Nephron progenitor cell (in vitro differentiated cells): Measurements from ENCODE around the gene DET1.

Experiments
- DNase-seq: peaks from one replicate; pipeline ENCODE4 v3.0.0; 2021
- H3K27ac Mint-ChIP-seq: 2 replicates; pipeline ENCODE4 v1.8.0; 2021; ENCODE audit warnings: mild to moderate bottlenecking, moderate library complexity, mixed read lengths
- H3K27me3 Mint-ChIP-seq: 2 replicates; pipeline ENCODE4 v1.8.0; 2021; ENCODE audit warnings: mild to moderate bottlenecking, low read depth, mixed read lengths; ENCODE audit not compliant: poor library complexity
- H3K36me3 Mint-ChIP-seq: 2 replicates; pipeline ENCODE4 v1.8.0; 2021; ENCODE audit warnings: low read depth, mixed read lengths
- H3K4me1 Mint-ChIP-seq: 2 replicates; pipeline ENCODE4 v1.8.0; 2021; ENCODE audit warnings: mixed read lengths
- H3K4me3 Mint-ChIP-seq: 2 replicates; pipeline ENCODE4 v1.8.0; 2021; ENCODE audit warnings: mild to moderate bottlenecking, moderate library complexity, mixed read lengths
- H3K9me3 Mint-ChIP-seq: 2 replicates; pipeline ENCODE4 v1.8.0; 2021; ENCODE audit warnings: mild to moderate bottlenecking, moderate library complexity, mixed read lengths
- TF ChIP-seq, protein P1 (sequence below): fragments of 200-600 bp; sonication (generic); IDR thresholded peaks from 2 replicates; pipeline ENCODE4 v1.5.0; 2021; ENCODE audit warnings: antibody characterized with exemption

DET1 gene

GRCh38 chr15:88509964-88510363 lies 36.5 kb downstream of the DET1 start:
- TF ChIP-seq, protein P1, sequence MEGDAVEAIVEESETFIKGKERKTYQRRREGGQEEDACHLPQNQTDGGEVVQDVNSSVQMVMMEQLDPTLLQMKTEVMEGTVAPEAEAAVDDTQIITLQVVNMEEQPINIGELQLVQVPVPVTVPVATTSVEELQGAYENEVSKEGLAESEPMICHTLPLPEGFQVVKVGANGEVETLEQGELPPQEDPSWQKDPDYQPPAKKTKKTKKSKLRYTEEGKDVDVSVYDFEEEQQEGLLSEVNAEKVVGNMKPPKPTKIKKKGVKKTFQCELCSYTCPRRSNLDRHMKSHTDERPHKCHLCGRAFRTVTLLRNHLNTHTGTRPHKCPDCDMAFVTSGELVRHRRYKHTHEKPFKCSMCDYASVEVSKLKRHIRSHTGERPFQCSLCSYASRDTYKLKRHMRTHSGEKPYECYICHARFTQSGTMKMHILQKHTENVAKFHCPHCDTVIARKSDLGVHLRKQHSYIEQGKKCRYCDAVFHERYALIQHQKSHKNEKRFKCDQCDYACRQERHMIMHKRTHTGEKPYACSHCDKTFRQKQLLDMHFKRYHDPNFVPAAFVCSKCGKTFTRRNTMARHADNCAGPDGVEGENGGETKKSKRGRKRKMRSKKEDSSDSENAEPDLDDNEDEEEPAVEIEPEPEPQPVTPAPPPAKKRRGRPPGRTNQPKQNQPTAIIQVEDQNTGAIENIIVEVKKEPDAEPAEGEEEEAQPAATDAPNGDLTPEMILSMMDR: no peak
- Mint-ChIP-seq H3K36me3 (peaks cover 68% of the 10 kb centered on the region), H3K27me3 (no peaks in the 10 kb centered on the region), H3K9me3 (no peaks in the 10 kb centered on the region), H3K4me3 (no peak overlapping the region), H3K4me1 (no peaks in the 10 kb centered on the region), H3K27ac (no peak overlapping the region)
- DNase-seq: no peak

- no peaks in the 10 kb centered on the region for H3K9me3 Mint-ChIP-seq
- H3K4me1 Mint-ChIP-seq: no peaks in the 10 kb centered on the region
- no peak for DNase-seq
- H3K4me3 Mint-ChIP-seq: no peak overlapping the region
- TF ChIP-seq, protein P1: no peak
- H3K27ac Mint-ChIP-seq: no peak overlapping the region
- no peaks in the 10 kb centered on the region for H3K27me3 Mint-ChIP-seq
- H3K36me3 Mint-ChIP-seq: peaks cover 67% of the 10 kb centered on the region
These were observed 37.2 kb downstream of the DET1 start for GRCh38 chr15:88509321-88509720.

DNA sequence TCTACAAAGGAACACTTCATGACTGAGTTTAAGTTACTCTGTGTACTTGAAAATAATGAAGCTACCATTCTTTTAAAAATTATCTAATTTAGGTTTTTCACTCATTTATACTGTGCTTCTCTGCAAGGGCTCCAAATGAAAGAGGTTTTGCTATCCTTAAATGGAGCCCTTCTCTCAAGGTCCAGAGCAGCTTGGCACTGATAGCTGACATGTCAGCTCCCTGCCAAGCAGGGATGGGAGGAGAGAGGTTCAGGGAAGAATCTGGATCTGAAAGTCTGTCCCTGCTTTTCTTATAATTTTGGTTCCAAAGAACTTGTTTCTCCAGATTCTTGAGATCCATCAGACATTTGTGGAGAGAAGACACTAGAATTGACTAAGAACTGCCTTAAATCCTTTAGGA lies 39.9 kb downstream of the DET1 start:
- DNase-seq: no peak
- no peaks in the 10 kb centered on the region for H3K4me1 Mint-ChIP-seq

DNA sequence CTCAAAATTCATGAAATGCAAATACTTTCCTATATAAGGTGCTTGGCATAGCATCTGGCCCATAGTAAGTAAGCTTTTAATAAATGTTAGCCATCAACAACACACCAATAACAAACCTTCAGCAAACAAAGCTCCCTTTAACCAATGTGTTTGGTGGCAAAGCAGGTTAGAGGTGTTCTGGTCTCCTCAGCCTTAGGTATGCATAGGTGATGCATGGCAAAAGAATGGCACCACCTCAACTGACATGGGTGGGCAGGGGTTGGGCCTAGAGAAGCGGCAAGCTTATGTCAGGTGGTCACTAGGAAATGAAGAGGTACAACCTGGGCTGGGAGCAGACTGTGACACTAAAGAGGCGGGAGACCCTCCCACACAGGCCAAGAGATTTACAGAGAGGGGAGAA lies 40.8 kb downstream of the DET1 start:
- peaks cover 52% of the 10 kb centered on the region for H3K36me3 Mint-ChIP-seq
- H3K27me3 Mint-ChIP-seq: no peaks in the 10 kb centered on the region
- H3K27ac Mint-ChIP-seq: no peak overlapping the region
- no peak for DNase-seq
- no peak overlapping the region for H3K4me3 Mint-ChIP-seq
- H3K4me1 Mint-ChIP-seq: no peaks in the 10 kb centered on the region
- no peaks in the 10 kb centered on the region for H3K9me3 Mint-ChIP-seq
- TF ChIP-seq, protein P1: no peak

More for the DNA sequence above, 39.9 kb downstream of the DET1 start:
- Mint-ChIP-seq H3K4me3 (no peak overlapping the region), H3K9me3 (no peaks in the 10 kb centered on the region), H3K36me3 (peaks cover 60% of the 10 kb centered on the region), H3K27me3 (no peaks in the 10 kb centered on the region), H3K27ac (no peak overlapping the region)
- TF ChIP-seq, protein P1: no peak

DNA sequence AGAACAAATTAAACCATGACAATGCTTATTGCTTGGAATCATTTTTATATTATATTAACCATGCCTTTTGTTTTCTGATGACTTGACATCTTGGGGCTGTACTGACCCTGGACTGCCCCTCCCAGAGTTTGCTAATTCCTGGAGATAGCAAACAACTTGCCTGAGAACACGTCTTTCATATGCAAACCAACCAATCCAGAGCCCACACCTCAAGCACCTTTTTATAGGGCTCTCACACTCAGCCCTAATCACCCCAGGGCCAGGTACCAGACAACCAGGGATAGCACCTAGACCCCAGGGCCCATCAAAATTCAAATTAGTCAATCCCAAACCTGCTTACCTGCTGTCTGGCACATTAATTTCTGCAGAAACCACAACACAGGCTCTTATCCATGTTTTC lies 42.0 kb downstream of the DET1 start:
- no peak for DNase-seq
- Mint-ChIP-seq H3K36me3 (peaks cover 42% of the 10 kb centered on the region), H3K4me1 (no peaks in the 10 kb centered on the region), H3K4me3 (no peak overlapping the region), H3K27ac (no peak overlapping the region), H3K27me3 (no peaks in the 10 kb centered on the region), H3K9me3 (no peaks in the 10 kb centered on the region)
- TF ChIP-seq, protein P1: no peak

DNA sequence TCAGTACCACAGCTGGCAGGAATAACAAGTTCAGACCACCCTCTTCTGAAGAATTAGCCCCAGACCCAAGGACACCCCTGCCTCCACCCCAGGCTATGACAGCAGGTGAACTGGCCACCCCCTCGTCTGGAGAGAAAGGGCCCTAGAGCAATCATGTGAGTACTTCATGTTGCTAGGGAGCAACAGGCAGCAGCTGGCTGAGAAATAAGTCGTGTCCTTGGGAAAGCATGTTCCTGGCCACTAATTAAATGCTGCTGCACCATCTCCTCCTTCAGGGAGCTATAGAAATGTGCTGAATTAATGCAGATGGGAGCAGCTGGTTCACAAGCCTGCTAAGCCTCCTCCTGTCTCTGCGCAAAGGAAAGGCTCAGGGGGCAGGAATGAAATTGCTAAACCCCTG lies 47.5 kb downstream of the DET1 start:
- no peaks in the 10 kb centered on the region for H3K27me3 Mint-ChIP-seq
- no peak overlapping the region for H3K4me3 Mint-ChIP-seq
- H3K4me1 Mint-ChIP-seq: peaks cover 6% of the 10 kb centered on the region
- no peak overlapping the region for H3K27ac Mint-ChIP-seq
- H3K9me3 Mint-ChIP-seq: no peaks in the 10 kb centered on the region
- peaks cover 17% of the 10 kb centered on the region for H3K36me3 Mint-ChIP-seq
- no peak for DNase-seq
- TF ChIP-seq, protein P1: no peak
